GM19025 (cell line): Measurements from ENCODE around the gene NDUFS7.

Experiments used
- ATAC-seq: cut with Tn5 transposase; IDR thresholded peaks from one replicate; pipeline ENCODE4 v1.9.1; 2021; ENCODE audit warnings: mild to moderate bottlenecking, low read depth, moderate library complexity; ENCODE audit not compliant: unreplicated experiment

Gene NDUFS7

DNA sequence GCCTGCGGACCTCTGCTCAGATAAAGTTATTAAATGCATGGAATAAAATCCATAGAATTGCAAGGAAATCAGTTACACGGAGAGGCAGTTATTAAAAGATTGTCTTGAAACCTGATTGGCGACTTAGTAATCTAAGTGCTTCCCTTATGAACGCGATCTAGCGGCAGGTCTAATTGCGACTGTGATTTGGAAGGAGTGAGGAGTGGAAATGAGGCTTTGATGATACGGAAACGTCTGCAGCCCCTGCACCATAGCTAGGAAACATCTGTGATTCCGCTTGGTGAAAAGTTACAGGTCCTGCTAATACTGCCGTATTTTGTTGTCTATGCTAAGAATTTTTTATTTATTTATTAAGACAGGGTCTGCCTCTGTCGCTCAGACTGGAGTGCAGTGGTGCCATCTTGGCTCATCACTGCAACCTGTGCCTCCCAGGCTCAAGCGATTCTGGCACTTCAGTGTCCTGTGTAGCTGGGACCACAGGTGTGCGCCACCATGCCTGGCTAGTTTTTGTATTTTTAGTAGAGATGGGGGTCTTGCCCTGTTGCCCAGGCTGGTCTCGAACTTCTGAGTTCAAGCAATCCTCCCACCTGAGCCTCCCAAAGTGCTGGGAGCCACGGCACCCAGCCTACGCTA lies 887 bp downstream of the NDUFS7 start:
- no peak for ATAC-seq

DNA sequence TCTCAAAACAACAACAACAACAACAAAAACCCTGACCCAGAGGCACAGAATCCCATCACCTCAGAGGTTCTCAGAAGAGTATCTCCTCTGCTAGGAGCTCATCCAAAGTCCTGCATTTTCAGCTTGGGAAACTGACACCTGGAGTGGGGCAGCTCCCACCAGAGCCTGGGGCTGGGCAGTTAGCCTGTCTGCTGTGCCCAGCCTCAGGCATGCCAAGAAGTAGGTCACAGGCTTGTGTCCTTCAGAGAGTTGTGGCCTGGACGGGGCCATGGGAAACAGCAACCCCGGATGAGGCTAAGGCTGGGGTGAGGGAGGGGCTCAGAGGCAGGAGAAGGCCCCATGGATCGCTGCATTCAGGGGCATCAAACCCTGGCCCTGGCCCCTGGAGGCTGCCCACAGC lies 2.1 kb downstream of the NDUFS7 start:
- no peak for ATAC-seq

DNA sequence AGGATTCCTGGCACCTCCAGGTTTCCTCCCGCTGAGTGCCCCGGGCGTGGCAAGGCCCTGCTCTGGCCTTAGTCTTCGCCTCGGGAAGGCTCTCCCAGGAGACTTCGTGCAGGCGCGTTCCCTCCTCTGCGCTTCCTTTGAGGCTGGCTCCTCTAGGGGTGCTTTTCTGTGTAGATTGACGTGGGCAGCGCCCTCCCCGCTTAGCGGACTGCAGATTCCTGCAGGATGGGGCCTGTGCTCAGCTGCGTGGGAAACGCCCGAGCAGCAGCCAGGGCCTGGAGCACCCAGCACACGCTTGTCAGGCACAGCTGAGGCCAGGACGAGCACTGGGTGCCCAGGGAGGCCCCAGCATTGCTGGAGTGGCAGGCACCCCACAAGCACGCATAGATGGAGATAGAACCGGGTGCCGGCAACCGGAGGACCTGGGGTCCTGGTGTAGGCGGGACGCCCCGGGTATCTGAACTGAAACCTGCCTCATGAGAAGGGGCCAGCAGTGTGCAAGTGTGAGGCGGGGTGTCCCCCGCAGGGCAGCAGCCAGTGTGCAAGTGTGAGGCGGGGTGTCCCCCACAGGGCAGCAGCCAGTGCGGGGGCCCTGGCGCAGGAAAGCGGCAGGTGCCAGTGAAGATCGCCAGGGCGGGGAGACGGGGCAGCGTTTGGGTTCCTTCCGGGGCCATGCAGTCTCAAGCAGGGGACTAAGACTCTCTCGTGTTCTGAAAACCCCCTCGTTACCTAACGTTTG lies 3.4 kb downstream of the NDUFS7 start:
- ATAC-seq, result no peak

DNA sequence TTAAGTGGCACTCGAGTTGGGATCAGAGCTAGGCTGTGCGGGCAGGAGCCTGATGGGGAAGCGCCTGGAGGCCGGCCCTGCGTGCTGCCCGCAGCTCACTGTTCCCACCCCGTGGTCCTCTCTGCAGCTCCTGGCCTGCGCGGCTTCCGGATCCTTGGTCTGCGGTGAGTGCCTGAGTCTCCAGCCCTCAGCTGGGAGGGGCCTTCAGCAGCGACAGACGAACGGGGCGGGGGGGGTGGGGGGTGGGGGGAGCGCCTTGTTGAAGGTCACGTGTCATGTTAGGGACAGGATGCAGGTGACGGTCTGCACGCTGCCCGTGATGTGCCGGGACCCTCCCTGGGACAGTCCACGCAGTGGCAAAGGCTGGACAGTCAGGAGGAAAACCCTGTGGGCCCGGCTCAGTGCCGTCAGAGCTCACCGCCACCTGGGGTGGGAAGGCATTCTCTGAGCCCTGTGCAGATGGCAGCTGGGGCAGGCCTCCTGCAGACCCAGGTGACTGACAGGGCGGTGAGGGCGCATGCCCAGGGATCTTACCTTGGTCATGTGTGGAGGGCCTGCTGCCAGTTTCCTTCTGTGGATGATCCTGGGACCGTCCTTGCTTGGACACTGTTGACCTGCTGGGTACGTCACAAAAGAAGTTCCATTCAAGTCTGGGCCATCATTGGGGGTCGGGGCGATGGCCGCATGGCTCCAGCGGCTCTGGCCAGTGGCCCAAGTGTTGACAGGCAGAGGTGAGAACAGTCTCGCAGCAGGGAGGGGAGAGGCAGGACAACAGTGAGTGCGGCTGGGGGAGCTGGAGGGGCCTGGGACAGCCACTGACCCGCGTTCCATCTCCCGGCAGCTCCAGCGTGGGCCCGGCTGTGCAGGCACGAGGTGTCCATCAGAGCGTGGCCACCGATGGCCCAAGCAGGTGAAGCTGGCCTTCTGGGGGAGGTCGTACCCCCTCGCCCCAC lies 4.3 kb downstream of the NDUFS7 start:
- ATAC-seq, result no peak

DNA sequence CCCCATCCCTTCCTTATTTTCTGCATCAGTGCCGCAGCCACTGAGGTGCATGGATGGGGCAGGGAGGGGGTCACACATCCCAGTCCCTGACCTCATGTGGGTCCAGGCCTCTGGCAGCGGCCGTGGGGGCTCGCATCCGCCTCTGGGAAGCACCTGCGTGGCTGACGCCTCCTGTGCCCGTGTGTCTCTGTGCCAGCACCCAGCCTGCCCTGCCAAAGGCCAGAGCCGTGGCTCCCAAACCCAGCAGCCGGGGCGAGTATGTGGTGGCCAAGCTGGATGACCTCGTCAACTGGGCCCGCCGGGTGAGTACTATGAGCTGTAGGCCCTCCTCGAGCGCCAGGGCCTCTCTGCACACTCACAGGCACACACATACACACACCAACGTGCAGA lies 4.9 kb downstream of the NDUFS7 start:
- ATAC-seq, result no peak

DNA sequence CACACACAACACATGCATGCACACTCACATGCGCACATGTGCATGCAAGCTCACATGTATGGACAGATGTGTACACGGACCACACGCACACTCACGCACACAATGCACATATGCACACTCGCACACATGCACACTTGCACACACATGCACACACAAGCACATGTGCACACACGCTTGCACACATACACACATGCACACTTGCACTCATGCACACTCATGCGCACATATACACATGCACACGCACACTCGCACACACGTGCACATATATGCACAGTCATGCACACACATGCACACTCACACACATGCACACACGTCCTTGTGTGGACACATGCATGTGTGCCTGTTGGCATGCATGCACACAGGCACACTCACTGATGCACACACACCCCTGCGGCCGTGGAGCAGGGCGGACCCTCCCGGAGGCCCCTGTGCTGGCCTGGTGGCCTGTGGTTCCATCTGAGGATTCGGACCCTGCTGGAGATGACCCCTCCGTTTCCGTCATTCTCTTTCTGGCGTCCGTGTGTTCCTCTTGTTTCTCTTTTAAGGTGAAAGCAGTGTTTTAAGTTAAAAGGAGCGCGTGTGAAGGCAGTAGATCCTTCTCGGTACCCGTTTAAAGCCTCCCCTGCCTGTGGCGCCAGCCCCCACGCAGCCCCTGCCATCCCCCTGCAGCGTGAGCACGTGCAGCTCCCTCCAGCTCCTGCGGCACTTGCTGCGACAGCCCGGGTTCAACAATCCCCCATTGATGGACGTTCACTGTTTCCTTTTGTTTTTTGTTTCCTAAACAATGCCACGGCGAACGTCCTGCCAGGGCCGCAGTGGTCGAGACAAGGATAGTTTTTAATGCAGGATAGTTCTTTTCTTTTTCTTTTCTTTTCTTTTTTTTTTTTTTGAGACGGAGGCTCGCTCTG lies 5.6 kb downstream of the NDUFS7 start:
- ATAC-seq, result no peak

DNA sequence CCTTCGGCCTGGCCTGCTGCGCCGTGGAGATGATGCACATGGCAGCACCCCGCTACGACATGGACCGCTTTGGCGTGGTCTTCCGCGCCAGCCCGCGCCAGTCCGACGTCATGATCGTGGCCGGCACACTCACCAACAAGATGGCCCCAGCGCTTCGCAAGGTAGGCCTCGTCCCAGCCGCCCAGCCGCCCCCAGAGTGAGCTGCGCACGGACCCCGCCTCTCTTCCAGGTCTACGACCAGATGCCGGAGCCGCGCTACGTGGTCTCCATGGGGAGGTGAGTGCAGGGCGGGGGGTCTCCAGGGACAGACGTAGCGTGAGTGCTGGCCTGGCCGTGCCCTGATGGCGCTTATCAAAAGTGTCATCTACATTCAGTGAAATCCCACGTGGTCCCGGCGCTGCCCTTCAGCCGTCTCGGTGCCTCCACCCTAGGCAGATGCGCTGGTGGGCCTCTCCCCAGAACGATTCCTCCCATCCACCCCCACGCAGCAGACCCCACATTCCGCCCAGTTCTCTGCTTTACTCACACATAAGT lies 7.2 kb downstream of the NDUFS7 start:
- ATAC-seq, result no peak

DNA sequence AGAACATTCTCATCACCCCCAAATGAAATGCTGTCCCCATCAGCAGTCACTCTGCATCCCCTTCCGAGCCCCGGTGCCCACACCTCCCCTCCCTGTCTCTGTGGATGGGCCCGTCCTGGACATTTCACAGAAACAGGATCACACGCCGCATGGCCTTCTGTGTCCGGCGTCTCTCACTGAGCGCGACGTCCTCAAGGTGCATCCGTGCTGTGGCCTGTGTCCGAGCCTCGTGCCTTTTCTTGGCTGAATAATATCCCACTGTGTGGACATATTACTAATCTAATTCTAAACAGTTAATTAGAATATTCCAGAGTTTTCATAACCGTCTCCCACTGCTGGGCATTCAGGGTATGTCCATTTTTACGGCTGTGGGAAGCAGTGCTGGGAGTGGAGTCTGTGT lies 8.7 kb downstream of the NDUFS7 start:
- ATAC-seq, result no peak

DNA sequence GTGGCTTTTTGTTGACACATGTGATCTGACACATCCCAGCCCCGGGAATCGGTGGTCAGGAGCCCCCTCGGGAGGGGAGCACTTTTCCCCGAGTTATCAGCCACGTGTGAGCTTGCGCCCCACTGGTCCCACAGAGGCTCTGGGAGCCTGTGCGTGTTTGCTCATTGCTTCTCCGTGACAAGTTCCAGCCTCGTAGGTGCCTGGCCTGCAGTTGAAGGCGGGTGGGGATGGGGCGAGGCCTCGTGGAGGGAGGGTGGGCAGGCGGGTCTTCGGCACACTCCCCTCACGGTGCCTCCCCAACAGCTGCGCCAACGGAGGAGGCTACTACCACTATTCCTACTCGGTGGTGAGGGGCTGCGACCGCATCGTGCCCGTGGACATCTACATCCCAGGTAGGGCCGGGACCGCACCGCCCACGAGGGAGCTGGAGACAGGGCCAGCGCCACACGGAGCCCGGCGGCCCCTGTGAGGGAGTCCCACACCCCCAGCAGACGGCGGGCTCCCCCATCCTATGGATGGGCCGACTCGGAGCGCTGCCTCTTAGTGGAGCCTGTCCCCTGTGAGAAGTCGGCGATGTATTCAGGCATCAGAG lies 9.3 kb downstream of the NDUFS7 start:
- ATAC-seq, result no peak

DNA sequence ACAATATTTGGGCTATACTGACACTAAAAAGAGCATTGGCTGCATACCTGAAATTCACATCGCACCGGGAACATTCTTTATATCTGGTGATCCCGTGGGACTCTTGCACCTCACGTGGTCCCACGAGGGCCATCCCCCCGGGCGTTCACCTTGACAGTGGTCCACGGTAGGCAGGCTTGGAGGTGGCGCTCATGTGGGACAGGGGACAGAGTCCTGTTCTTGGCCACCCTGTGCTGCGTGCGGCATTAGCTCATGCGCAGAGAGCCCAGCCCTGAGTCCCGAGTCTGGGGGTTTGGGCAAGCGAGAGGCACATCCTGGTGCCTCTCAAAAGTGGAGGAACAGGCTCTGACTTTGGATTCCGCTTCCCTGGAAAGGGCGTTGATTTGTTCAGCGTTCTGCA lies 10.1 kb downstream of the NDUFS7 start:
- ATAC-seq, result no peak

DNA sequence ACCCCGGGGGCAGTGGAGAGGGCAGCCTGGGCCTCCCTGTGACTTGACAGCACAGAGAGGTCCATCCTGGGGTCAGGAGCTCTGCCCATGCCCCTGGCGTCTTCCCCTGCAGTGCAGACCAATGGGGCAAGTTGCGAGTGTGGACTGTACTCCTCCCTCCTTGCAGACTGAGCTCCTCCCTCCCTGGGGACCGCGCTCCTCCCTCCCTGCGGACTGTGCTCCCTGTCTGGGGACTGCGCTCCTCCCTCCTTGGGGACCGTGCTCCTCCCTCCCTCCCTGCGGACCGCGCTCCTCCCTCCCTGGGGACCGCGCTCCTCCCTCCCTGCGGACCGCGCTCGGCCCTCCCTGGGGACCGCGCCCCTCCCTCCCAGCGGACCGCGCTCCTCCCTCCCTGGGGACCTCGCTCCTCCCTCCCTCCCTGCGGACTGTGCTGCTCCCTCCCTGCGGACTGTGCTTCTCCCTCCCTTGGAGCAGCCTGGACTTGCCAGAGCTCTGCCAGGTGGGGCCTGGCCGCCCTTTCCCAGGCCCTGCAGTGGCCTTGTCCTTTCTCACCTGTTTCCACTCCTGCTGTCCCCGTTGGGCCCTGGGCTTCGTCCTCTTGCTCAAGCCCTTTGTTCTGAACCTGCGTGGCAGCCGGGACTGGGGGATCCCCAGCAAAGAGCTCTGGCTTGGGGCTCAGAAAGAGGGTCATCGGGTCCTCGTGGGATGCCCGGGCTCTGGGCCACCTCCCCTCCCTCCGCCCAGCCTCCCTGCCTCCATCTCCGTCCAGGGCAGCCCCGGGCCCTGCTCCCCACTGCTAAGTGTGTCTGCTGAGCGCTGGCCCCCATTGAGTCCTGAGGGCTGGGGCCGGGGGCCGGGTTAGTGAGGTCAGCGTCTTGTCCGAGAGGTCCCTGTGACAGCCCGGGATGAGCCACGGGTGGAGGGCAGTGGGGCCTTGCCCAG lies 10.8 kb downstream of the NDUFS7 start:
- no peak for ATAC-seq

DNA sequence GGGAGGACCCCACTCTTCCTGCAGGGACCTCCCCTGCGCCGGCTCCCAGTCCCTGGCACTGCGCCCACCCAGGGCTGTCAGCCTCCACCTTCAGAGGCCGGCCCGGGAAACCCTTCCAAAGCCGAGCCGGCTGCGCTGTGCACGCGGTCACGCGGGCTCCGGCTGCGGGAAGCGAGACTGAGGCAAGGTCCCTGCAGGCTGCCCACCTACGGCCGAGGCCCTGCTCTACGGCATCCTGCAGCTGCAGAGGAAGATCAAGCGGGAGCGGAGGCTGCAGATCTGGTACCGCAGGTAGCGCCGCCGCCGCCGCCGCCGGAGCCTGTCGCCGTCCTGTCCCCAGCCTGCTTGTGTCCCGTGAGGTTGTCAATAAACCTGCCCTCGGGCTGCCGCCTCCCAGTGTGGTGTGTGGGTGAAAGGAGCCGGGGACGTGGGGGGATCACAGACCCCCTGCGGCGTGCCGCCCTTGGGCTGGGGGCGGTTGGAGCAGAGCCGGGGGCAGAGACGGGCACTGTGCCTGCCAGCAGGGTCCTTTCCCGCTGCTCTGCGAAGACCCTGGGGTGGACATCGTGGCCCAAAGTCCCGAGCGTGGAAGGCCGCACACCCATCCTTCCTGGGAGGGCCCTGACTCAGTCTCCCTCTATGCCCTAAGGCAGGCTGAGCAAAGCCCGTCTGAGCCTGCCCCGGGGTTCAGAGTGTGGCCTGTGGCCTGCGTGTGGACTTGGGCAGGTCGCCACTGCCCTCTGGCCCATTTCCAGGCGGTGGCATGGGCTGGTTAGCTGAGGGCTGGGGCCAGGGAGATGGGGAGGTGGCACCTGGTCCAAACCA lies 11.7 kb downstream of the NDUFS7 start:
- no peak for ATAC-seq

DNA sequence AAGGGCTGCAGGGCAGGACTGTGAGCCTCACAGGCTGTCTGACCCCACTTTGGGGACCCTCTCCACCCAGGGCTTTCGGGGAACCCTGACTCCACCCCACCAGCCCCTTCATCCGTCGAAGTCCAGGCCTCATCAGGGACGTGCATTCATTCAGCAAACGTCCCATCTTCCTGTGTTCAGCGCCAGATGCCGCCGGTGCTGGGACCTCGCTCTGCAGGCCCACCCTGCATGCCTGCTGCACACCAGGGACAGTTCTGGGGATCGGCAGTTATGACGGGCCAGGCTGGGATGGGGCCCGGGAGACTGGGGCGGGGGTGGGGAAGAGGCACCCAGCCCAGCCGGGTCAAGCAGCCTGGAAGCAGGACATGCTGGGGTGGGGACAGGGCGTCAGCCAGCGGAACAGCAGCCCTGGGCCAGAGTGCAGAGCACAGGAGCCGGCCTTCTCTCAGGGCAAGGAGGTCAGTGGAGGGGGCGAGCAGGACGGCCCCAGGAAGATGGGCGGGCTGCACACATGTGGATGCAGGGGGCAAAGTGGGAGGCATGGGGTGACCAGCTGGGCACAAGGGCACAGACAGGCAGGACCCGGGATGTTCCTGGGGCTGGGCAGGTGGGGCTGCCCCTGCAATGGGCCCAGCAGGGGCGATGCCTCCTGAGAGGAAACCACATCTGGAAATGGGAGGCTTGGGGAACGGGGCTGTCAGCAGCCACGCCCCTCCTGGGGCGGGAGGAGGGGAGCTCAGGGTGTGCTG lies 12.5 kb downstream of the NDUFS7 start:
- no peak for ATAC-seq

DNA sequence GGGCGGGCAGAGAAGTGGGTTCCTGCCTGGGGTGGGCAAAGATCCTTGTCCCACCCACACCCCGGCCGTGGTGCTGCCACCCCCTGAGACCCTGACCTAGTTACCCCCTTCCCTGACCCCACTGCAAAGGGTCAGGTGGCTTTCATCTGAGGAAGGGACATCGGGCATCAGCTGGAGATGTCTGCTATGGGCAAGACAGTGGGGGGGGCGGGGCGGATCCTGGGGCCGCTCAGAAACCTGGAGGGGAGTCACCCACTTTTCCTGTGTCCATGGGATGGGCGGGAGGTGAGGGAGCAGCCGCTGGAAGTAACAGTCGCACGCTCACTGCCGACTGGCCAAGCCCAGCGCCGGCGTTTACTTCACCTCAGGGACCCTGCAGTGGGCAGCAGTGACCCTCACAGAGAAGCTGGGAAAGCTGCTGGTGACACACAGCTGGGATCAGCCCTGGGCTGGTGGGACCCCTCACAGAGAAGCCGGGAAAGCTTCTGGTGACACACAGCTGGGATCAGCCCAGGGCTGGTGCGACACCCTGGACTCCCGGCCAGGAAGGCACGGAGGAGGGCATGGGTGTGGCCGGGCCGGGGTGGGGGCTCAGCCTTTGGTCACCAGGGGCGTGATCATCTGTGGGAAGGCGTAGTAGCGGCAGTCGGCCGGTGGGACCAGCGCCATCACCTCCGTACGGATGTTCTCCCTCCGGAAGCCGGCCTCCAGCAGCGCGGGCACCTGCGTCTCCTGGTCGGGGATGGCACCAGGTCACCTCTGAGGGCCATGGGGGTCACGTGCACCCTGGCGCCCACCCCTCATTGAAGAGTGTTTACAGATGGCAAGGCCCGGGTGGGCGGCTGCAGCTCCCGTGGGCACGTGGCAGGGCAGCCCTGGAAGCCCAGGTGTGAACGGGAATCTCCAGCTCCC lies 13.3 kb downstream of the NDUFS7 start:
- ATAC-seq, result no peak

DNA sequence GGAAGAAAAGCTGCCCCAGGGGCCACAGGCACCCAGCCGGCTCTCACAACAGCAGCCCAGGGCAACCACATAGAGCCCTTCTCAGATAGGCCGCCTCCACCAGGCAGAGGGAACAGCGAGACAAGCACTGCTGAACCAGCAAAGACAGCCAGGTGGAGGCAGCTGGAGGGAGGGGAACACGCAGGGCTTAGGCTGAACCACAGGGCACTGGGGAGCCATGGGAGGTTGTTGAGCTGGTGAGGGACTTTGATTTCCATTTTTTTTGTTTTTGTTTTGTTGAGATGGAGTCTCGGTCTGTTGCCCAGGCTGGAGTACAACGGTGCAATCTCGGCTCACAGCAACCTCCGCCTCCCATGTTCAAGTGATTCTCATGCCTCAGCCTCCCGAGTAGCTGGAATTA lies 14.1 kb downstream of the NDUFS7 start:
- ATAC-seq, result no peak

DNA sequence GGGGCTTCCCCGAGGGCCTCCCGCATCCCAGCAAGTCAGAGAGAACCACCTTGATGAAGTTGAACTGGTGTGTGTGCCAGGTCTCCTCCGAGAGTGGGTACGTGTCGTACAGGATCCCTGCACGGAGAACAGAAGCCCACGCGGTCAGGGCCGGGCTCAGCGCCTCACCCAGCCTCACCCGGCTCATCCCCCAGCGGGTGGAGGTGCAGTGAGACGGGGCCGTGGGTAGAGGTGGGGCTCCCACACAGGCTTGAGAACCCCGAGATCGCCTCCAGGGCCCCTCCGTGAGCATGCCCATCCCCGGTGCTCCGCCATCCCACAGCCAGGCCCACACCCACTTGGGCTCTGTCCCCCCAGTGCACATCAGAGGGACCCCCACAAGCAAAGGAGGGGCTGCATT lies 15.4 kb downstream of the NDUFS7 start:
- ATAC-seq, result no peak
